ENCODE measurements around the gene IGSF23. TPM values are rescaled to one million over a fixed set of nuclear protein-coding genes. Genes with fewer than 3 reads are reported as not detected.

IGSF23 gene
- total and polyA plus RNA-seq, 7 donors, result 0.23 to 0.30 TPM; not detected in 5

DNA sequence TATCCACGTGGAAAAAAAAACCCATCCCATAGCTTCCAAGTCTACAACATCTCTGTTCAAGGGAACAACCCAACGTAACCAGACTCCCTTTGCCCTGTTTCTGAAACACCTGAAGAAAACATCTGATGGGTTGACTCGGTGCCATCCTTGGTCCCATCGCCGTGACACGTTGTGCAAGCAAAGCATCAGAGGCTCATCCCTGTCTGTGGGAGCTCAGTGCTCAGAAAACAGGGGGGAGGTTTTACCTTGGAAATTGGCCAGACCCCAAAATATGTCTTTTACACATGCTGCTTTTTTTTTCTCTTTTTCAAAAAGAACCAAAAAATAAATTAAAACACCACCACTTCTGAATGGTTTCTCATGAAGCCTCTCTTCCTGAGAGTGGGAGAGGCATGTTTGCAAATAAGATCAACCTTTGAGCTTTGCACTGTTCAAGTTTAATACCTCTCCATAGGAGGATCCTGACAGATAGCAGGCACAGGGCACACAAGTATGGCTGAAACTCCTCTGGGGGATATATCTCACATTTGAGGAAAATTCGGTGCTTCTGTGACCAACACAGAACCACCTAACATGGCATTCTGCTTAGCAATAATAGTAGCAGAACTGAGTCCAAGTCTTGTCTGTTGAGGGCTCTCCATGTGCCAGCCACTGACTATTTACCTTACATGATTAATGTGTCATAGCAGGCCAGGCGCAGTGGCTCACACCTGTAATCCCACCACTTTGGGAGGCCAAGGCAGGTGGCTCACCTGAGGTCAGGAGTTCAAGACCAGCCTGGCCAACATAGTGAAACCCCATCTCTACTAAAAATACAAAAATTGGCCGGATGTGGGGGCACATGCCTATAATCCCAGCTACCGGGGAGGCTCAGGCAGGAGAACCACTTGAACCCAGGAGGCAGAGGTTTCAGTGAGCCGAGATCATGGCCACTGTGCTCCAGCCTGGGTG, 23.4 kb downstream of the IGSF23 start:
- WGBS, 3 donors, result 62 to 80% (median 65%) methylated on average over 11 of the region's 11 CpGs
- intact Hi-C loops (cut with DNase I), result no loop called here
- DNase-seq, result no peak
- ATAC-seq, result no peak
- peaks cover 15% of the 10 kb centered on the region for H3K4me1 ChIP-seq
- no peaks in the 10 kb centered on the region for H3K9me3 ChIP-seq
- no peaks in the 10 kb centered on the region for H3K27me3 ChIP-seq (ENCODE audit: insufficient read depth in 3 of 3, low read length in 2 of 3)
- H3K4me3 ChIP-seq, result no peak overlapping the region
- no peaks in the 10 kb centered on the region for H3K36me3 ChIP-seq (ENCODE audit: insufficient read depth in 1 of 2, low read depth in 1 of 2)
- TF ChIP-seq, protein P1, sequence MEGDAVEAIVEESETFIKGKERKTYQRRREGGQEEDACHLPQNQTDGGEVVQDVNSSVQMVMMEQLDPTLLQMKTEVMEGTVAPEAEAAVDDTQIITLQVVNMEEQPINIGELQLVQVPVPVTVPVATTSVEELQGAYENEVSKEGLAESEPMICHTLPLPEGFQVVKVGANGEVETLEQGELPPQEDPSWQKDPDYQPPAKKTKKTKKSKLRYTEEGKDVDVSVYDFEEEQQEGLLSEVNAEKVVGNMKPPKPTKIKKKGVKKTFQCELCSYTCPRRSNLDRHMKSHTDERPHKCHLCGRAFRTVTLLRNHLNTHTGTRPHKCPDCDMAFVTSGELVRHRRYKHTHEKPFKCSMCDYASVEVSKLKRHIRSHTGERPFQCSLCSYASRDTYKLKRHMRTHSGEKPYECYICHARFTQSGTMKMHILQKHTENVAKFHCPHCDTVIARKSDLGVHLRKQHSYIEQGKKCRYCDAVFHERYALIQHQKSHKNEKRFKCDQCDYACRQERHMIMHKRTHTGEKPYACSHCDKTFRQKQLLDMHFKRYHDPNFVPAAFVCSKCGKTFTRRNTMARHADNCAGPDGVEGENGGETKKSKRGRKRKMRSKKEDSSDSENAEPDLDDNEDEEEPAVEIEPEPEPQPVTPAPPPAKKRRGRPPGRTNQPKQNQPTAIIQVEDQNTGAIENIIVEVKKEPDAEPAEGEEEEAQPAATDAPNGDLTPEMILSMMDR (IDR thresholded peaks at IDR 0.05), result no peak
- H3K27ac ChIP-seq, result no peak overlapping the region

DNA sequence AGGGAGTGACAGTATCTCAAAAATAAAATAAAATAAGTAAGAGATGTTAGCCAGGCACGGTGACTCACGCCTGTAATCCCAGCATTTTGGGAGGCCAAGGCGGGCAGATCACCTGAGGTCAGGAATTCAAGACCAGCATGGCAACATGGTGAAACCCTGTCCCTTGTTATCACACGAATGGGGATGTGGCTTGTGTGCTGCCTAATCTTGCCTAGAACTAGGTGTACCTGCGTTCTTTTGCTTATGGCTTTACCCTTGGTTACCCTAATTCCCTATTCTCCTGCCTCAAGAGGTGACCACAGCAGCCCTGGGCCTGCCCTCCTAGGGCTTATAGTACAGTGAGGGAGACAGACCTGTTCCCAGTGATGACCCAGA, 24.0 kb downstream of the IGSF23 start:
- intact Hi-C loops (cut with DNase I), result no loop called here
- ATAC-seq (no peak), DNase-seq (no peak)
- Histone ChIP-seq H3K4me3 (no peak overlapping the region), H3K27ac (no peak overlapping the region), H3K27me3 (ENCODE audit: insufficient read depth in 3 of 3, low read length in 2 of 3) (no peaks in the 10 kb centered on the region), H3K9me3 (no peaks in the 10 kb centered on the region), H3K36me3 (ENCODE audit: insufficient read depth in 1 of 2, low read depth in 1 of 2) (no peaks in the 10 kb centered on the region), H3K4me1 (peaks cover 17% of the 10 kb centered on the region)
- TF ChIP-seq, protein P1 (IDR thresholded peaks at IDR 0.05), result no peak
- 66 to 88% (median 86%) methylated on average over 5 of the region's 5 CpGs for WGBS, 3 donors

DNA sequence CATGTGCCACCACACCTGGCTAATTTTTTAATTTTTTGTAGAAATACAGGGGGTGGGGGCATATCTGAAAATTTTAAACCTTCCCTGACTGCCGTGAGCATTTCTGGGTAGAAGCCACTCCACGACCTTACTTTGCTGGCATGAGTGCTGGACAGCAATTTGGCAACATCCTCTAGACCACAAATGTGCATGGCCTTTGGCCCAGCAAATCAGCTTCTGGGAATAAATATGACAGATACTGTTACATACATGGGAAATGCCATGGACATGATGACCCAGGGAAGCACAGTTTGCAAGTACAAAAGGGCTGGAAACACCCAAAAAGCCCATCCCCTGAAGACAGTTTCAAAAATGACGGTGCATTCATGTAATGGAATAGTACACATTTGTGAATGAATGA, 27.2 kb downstream of the IGSF23 start:
- Histone ChIP-seq H3K9me3 (no peaks in the 10 kb centered on the region), H3K4me1 (peaks cover 18% of the 10 kb centered on the region), H3K27ac (peak overlapping the region; percentile 28), H3K36me3 (ENCODE audit: insufficient read depth in 1 of 2, low read depth in 1 of 2) (no peaks in the 10 kb centered on the region), H3K4me3 (no peak overlapping the region), H3K27me3 (ENCODE audit: insufficient read depth in 3 of 3, low read length in 2 of 3) (no peaks in the 10 kb centered on the region)
- TF ChIP-seq, protein P1 (IDR thresholded peaks at IDR 0.05), result no peak
- intact Hi-C loops (cut with DNase I), result loop anchor here in 1 of 2 donors (5.0 kb wide), 1 partner anchor 53 kb away; no protein-coding TSS in a partner anchor
- ATAC-seq (peak; percentile 35 to 59 (median 50)), DNase-seq (no peak)
- 23 to 38% (median 24%) methylated on average over 3 of the region's 3 CpGs for WGBS, 3 donors

DNA sequence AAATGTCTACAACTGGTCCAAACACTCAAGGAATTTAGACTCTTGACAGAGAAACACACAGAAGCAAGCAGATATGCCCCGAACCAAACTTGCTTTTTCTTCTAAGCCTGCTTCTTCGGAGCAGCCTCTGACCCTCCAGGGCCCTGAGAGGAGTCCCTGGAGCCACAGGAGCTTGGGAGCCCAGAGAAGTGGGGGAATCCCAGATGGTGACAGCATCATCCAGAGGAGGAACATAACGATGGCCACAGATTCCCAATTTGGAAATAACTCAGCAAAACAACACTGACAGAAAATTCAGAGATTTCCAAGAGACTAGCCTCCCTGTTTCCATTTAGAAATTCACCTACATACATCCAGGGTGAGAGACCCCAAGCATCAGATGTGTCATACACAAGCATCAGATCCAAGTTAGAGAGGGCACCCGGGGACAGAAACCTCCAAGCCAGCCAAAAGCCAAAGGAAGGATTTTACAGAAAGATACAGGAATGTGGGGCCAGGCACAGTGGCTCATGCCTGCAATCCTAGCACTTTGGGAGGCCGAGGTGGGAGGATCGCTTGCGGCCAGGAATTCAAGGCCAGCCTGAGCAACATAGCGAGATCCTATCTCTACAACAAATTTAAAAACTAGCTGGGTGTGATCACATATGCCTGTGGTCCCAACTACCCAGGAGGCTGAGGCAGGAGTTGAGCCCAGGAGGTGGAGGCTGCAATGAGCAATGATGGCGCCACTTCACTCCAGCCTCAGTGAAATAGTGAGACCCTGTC, 28.3 kb downstream of the IGSF23 start:
- WGBS, 3 donors, result 76 to 85% (median 77%) methylated on average over 9 of the region's 9 CpGs
- no peak for DNase-seq

More for the DNA sequence above, 28.3 kb downstream of the IGSF23 start:
- peak overlapping the region; percentile 28 for H3K27ac ChIP-seq
- intact Hi-C loops (cut with DNase I), result loop anchor here in 1 of 2 donors (5.0 kb wide), 1 partner anchor 54 kb away; no protein-coding TSS in a partner anchor
- H3K36me3 ChIP-seq (ENCODE audit: insufficient read depth in 1 of 2, low read depth in 1 of 2), result peaks cover 0 to 3% of the 10 kb centered on the region in 2 donors
- H3K9me3 ChIP-seq, result no peaks in the 10 kb centered on the region
- no peak for ATAC-seq
- H3K4me1 ChIP-seq, result peaks cover 27% of the 10 kb centered on the region
- no peaks in the 10 kb centered on the region for H3K27me3 ChIP-seq (ENCODE audit: insufficient read depth in 3 of 3, low read length in 2 of 3)
- TF ChIP-seq, protein P1 (IDR thresholded peaks at IDR 0.05), result no peak
- H3K4me3 ChIP-seq, result no peak overlapping the region

Measured in psoas muscle (tissue), 8 donors.